Measurements from ENCODE around the gene LRRC26.

The LRRC26 gene, protein sequence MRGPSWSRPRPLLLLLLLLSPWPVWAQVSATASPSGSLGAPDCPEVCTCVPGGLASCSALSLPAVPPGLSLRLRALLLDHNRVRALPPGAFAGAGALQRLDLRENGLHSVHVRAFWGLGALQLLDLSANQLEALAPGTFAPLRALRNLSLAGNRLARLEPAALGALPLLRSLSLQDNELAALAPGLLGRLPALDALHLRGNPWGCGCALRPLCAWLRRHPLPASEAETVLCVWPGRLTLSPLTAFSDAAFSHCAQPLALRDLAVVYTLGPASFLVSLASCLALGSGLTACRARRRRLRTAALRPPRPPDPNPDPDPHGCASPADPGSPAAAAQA

DNA sequence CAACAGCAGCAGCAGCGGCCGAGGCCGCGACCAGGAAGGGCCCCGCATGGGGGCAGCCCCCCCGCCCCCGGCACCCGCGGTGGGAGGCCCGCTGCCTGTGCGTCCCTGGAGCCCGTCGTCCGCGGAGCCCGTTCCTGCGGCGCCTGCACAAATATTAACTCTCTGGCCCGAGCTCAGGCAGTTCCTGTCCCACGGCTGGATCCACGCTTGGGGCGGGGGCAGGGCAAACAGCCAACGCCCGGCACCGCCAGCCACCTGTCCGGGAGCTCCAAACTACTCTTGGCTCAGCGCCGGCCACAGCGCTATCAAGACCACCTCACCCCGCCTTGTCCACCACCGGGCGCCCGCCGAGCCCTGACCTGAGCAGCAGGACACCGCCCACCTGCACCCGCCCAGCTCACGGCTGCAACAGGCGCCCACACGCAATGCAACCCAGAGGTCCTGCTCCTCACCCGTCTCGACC lies at the start of gene LRRC26:
Gene LRRC26, minus strand, starts transcription at position 156 of the 463 bp plus-strand sequence. Its CDS starts 108 bp downstream, at position 48.
- DNase-seq: no peak

DNA sequence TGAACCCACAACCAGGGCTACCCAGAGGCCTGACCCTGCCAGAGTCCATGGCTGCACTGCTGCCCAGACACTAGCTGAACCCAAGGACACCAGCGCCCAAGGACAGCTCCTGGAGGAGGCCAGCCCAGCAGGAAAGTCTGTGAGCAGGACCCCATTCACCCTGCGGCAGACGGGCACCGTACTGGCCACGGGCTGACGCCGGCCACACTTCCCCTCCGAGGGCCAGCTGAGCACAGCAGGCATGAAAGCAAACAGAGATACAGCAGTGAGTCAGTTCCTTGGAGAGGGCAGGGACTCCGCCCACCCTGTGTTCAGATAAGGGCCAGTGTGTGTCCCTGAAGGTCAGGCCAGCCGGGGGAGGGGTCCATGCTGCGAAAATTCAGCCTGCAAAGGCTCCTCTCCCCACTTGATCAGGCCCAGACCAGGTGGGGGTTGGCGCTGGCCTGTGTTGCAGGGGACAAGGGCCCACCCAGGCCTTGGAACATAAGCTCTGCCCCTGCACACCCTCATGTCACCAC lies 49.0 kb upstream of the LRRC26 start:
- DNase-seq: no peak

DNA sequence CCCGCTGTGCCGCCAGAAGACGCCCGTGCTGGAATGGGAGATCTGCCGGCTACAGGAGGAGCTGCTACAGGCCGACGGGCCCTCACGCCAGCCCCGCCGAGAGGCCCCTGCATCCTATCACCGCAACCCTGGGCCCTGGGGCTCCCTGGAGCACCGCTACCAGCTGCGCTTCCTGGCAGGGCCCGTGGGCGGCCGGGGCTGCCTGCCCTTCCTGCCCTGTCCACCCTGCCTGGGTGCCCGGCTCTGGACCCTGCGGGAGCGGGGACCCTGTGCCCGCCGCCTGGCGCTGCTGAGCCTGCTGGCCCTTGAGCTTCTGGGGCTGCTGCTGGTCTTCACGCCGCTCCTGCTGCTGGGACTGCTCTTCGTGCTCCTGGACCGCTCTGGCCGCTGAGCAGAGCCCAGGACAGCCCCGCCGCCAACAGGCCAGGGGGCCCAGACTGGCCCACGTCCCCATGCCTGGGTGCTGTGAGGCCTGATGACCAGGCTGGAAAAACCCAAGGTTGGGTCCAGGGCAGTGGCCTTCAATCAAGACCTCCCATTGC lies 48.4 kb upstream of the LRRC26 start:
- no peak for DNase-seq

DNA sequence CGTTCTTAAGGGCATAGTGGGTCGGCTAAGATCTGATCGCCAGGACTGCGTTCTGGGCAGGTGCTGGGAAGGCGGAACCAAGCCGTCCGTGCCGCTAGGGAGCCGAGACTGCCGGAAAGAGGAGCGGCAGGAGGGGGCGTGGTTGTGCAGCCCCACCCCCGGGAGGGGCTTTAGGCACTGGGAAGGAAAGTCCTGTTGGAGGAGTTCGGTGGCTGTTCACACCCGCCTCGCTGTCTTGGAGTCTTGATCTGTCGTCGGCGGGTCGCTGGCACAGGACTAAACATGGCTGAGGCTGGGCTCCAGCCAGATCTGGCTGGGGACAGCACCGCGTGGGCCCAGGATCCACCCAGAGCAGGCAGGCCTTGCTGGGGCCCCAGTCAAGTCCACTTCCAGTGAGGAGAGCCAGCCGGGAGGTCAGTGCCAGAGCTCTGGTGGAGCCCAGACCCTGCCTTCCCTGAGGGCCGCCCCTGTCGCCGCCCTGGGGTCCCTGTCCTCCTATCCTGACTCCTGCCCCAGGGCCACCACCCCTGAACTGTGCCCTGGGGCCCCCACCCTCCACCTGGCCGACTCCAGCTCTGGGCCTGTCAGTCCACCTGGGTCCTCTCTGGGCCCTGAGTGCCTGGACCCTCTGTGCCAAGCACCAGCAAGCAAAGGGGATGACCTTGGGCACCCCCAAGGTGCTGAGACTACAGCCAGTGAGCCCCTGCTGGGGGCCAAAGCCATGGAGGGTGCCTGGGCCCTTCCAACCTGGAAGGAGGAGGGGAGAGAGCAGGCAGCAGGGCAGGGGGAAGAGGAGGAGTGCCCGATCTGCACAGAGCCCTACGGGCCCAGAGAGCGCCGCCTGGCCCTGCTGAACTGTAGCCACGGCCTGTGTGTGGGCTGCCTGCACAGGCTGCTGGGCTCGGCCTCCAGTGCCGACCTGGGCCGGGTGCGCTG lies 47.7 kb upstream of the LRRC26 start:
- no peak for DNase-seq

- no peak for DNase-seq
Measured at GRCh38 chr9:137216188-137216965, 46.5 kb upstream of the LRRC26 start.

GRCh38 chr9:137215196-137215986 lies 45.5 kb upstream of the LRRC26 start:
- no peak for DNase-seq

DNA sequence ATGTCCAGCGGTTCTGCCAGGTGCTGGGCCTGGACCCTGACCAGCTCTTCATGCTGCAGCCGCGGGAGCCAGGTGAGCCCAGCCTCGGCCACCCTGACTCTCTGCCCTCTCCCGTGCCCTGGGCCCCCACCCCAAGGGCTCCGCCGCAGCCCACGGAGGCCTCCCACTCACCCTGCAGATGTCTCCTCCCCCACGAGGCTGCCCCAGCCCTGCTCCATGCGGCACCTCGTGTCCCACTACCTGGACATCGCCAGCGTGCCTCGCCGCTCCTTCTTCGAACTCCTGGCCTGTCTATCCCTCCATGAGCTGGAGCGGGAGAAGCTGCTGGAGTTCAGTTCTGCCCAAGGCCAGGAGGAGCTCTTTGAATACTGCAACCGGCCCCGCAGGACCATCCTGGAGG lies 44.8 kb upstream of the LRRC26 start:
- DNase-seq: no peak

GRCh38 chr9:137213160-137214060 lies 43.6 kb upstream of the LRRC26 start:
- no peak for DNase-seq

DNA sequence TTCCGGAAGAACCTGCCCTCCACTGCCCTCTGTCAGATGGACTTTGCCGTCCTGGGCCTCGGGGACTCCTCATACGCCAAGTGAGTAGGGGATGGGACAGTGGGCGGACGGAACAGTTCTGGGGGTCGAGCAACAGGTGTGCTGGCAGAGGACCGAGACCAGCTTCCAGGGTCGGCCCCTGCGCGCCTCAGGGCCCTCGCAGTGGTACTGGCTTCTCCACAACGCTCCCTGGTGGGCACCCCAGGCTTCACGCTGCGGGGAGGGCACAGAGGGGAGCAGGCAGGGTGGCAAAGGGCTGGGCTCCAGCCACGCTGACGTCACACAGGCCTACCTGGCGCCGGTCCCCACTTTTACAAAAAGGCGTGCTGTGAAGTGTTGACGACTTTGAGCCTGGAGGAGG lies 42.7 kb upstream of the LRRC26 start:
- no peak for DNase-seq

DNA sequence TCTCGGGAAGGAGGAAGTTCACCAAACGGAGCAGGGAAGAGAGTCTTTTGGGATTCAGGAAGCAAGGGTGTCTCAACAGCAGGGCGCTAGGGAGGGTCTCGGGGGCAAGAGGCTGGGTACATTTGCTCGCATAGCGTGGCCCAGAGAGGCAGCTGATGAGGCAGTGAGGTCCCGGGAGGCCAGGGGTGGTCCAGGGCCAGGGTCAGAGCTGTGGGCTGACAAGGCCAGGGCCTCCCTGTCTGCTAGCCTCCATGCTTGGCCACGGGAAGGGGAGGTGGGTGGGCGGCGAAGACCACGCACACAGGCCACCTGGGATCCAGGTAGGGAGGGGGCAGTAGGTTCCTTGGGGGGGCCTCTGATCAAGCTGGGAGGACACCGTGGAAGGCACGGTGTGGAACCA lies 41.7 kb upstream of the LRRC26 start:
- no peak for DNase-seq

GRCh38 chr9:137206602-137207001 lies 36.8 kb upstream of the LRRC26 start:
- DNase-seq: no peak

DNA sequence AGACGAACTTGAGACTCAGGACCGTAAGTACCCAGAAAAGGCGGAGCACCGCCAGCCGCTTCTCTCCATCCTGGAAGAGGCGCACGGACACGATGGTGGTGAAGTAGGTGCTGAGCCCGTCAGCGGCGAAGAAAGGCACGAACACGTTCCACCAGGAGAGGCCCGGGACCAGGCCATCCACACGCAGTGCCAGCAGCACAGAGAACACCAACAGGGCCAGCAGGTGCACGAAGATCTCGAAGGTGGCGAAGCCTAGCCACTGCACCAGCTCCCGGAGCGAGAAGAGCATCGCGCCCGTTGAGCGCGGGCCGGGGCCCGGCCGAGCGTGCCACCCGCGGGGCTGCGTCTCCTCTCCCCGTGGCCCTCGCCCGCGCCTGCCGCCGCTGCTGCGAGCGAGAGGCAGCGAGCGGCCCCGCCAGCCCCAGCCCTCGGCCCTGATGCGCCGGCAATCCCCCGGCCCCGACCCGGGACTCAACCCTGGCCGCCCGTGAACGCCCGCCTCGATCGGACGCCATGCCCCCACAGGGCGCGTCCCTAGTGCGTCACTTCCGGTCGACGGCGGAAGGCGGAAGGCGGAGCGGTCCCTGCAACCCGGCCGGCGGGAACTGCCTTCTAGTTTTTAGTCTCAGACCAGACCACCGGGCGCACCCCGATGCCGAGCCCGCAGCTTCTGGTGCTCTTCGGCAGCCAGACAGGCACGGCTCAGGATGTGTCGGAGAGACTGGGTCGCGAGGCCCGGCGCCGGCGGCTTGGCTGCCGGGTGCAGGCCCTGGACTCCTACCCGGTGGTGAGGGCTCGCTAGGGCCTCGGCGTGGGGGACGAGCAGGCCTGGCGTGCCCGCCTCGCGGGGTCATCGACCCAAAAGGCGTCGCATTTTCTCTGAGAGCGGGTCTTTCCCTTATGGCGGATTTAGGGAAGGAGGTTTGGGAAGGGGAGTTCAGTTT lies 35.5 kb upstream of the LRRC26 start, which contains the start of the genes NDOR1 and TMEM203:
Gene NDOR1, plus strand, starts transcription at position 575 of the 944 bp plus-strand sequence. Its CDS starts 78 bp downstream, at position 653.
Gene TMEM203, minus strand, starts transcription at position 523 of the 944 bp plus-strand sequence. Its CDS starts 234 bp downstream, at position 289.
- peak; percentile 96 for DNase-seq

GRCh38 chr9:137204731-137205125 lies 34.9 kb upstream of the LRRC26 start:
- DNase-seq: no peak

- DNase-seq: no peak
Measured at GRCh38 chr9:137202966-137203365, 33.1 kb upstream of the LRRC26 start.

GRCh38 chr9:137201205-137201868 lies 31.5 kb upstream of the LRRC26 start:
- DNase-seq: no peak

GRCh38 chr9:137200311-137201204 lies 30.7 kb upstream of the LRRC26 start, which contains the start of gene TPRN:
TSS of gene TPRN (minus strand) at chr9:137200741. CDS start at chr9:137200711, 30 bp downstream.
- DNase-seq: peak; percentile 100
